Prostate gland (tissue), 2 donors: ENCODE data around the gene UBC. TPM values are rescaled to one million over a fixed set of nuclear protein-coding genes. Genes with fewer than 3 reads are reported as not detected.

ENCODE experiments used
- DNase-seq: peaks from one replicate; pipeline ENCODE4 v3.0.0-alpha.2; 2019; ENCODE audit warnings: low spot score
- H3K27ac ChIP-seq, 2 donors: fragments of 200-600 bp; sonication (generic); 2 replicates each; pipeline ENCODE4 v1.5.1; 2017 to 2019
- H3K27me3 ChIP-seq: fragments of 200-600 bp; sonication (generic); replicated peaks from 2 replicates; pipeline ENCODE4 v1.5.1; 2019; ENCODE audit not compliant: insufficient read depth
- H3K36me3 ChIP-seq, 2 donors: fragments of 200-600 bp; sonication (generic); 1 replicate in 1 of 2; 2 replicates in 1 of 2; pipeline versions ENCODE4 v1.5.1 to v1.8.1; 2017 to 2019
- H3K4me1 ChIP-seq: fragments of 200-600 bp; sonication (generic); replicated peaks from 2 replicates; pipeline ENCODE4 v1.5.1; 2019
- H3K4me3 ChIP-seq, 2 donors: fragments of 200-600 bp; sonication (generic); 2 replicates each; pipeline ENCODE4 v1.5.1; 2017 to 2019
- H3K9me3 ChIP-seq: fragments of 200-600 bp; sonication (generic); 2 replicates; pipeline ENCODE4 v1.5.1; 2017
- POLR2A ChIP-seq: fragments of 450-650 bp; IDR thresholded peaks from one replicate; pipeline ENCODE4 v1.6.1; 2016; ENCODE audit warnings: antibody characterized with exemption, mild to moderate bottlenecking
- POLR2AphosphoS5 ChIP-seq: sonication (generic); formaldehyde crosslinking; IDR thresholded peaks from one replicate; pipeline ENCODE4 v1.6.1; 2017; ENCODE audit warnings: antibody characterized with exemption
- WGBS: methylation state at CpG from one replicate; pipeline ENCODE4 v1.1.5; 2018; 5-methylcytosine and 5-hydroxymethylcytosine counted together
- intact Hi-C: fragments of 100-400 bp; cut with DNase I; formaldehyde crosslinking; loops from one replicate; pipeline ENCODE4 v1.14.2; 2022
- total RNA-seq, 2 donors: library from RNA; depleted of rRNA; stranded (reverse); fragments of >200 nt; gene quantifications; one replicate each; pipeline ENCODE4 v1.1.0, GENCODE V29; 2016
- TF ChIP-seq, protein P1 (sequence below), 4 experiments: fragments of 200-600 bp in 2 of 4; fragments of 450-650 bp in 2 of 4; sonication (generic) in 2 of 4; IDR thresholded peaks; 1 replicate in 3 of 4; 2 replicates in 1 of 4; pipeline ENCODE4 v1.5.1; 2016 to 2019; ENCODE audit warnings: antibody characterized with exemption in 4 of 4, mild to moderate bottlenecking in 2 of 4, moderate library complexity in 2 of 4

The UBC gene
- total RNA-seq, 2 donors from 2014 or later: 854 to 1,154 TPM

DNA sequence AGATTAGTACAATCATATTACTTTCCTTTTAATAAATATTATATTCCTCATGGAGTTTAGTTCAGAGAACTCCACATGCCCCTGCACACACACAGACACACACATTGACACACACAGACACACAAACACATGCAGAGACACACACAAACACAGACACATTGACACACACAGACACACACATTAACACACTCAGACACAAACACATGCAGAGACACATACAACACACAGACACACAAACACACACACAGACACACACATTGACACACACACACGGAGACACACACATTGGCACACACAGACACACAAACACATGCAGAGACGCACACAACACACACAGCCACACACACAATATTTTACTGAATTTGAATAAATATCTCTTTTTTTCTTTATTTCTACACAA lies 38.3 kb downstream of the UBC start:
- no peaks in the 10 kb centered on the region for H3K4me1 ChIP-seq
- DNase-seq: no peak
- intact Hi-C loops: no loop called here
- TF ChIP-seq POLR2A (no peak), POLR2AphosphoS5 (no peak)
- TF ChIP-seq, protein P1, sequence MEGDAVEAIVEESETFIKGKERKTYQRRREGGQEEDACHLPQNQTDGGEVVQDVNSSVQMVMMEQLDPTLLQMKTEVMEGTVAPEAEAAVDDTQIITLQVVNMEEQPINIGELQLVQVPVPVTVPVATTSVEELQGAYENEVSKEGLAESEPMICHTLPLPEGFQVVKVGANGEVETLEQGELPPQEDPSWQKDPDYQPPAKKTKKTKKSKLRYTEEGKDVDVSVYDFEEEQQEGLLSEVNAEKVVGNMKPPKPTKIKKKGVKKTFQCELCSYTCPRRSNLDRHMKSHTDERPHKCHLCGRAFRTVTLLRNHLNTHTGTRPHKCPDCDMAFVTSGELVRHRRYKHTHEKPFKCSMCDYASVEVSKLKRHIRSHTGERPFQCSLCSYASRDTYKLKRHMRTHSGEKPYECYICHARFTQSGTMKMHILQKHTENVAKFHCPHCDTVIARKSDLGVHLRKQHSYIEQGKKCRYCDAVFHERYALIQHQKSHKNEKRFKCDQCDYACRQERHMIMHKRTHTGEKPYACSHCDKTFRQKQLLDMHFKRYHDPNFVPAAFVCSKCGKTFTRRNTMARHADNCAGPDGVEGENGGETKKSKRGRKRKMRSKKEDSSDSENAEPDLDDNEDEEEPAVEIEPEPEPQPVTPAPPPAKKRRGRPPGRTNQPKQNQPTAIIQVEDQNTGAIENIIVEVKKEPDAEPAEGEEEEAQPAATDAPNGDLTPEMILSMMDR (IDR thresholded peaks at IDR 0.05): no peak
- no peaks in the 10 kb centered on the region for H3K9me3 ChIP-seq
- no peak overlapping the region for H3K4me3 ChIP-seq
- no peaks in the 10 kb centered on the region for H3K27me3 ChIP-seq
- H3K27ac ChIP-seq: no peak overlapping the region
- H3K36me3 ChIP-seq: no peaks in the 10 kb centered on the region
- WGBS: 88% methylated on average over 2 of the region's 2 CpGs

DNA sequence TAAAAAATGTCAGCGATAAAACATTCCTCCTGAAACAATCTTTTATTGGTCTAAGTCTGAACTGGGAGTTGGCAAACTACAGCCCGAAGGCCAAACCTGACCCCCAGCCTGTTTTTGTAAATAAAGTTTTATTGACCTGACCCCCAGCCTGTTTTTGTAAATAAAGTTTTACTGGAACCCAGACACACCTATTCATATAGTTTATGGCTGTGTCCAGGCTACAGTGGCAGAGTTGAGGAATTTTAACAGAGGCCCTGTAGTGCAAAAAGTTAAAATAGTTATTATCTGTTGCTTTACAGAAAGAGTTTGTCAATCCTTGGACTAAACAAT lies 38.7 kb downstream of the UBC start:
- no peaks in the 10 kb centered on the region for H3K27me3 ChIP-seq
- no peak overlapping the region for H3K27ac ChIP-seq
- no peaks in the 10 kb centered on the region for H3K36me3 ChIP-seq
- intact Hi-C loops: no loop called here
- 41% methylated on average over 2 of the region's 2 CpGs for WGBS
- DNase-seq: no peak
- TF ChIP-seq, protein P1 (IDR thresholded peaks at IDR 0.05): no peak
- TF ChIP-seq POLR2A (no peak), POLR2AphosphoS5 (no peak)
- H3K9me3 ChIP-seq: no peaks in the 10 kb centered on the region
- no peaks in the 10 kb centered on the region for H3K4me1 ChIP-seq
- H3K4me3 ChIP-seq: no peak overlapping the region

DNA sequence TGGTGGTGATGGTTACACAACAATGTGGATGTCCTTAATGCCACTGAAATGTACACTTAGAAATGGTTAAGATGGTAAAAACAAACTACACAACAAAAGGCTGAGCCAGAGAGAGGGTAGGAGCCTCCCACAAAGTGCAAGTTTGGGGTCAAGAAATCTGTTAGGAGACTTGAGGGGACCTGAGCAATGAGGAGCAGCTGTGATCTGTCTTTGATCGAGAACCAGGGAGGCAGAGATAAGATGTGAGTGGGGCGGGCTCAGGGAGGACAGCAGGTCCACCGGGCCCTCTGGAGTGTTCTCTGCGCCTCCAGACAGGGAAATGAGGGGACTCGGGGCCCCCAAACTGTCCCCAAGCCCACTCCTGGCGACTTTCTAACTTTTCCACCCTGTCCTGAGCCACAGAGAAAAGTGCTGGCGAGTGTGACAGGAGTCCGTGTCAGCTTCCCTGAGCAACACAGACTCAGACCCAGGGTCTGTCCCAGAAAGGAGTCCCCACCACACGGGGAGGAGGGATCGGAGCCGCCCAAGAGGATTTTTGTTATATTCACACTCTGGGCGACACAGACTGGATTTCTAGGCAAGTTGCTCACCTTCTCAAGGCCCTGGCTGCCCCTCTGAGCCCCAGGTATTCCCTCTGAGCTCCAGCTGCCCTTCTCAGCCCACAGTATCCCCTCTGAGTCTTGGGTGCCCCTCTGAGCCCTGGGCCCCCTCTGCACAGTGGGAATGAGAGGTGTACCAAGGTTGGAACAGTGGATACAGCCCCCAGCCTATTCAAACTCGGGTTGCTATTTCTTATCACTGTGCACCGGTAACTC lies 39.3 kb downstream of the UBC start:
- Histone ChIP-seq H3K4me1 (no peaks in the 10 kb centered on the region), H3K27me3 (no peaks in the 10 kb centered on the region), H3K36me3 (no peaks in the 10 kb centered on the region), H3K9me3 (no peaks in the 10 kb centered on the region), H3K4me3 (no peak overlapping the region), H3K27ac (no peak overlapping the region)
- 69% methylated on average over 13 of the region's 14 CpGs for WGBS
- DNase-seq: no peak
- intact Hi-C loops: no loop called here
- TF ChIP-seq, protein P1 (IDR thresholded peaks at IDR 0.05): no peak
- no peak for TF ChIP-seq POLR2A
- TF ChIP-seq POLR2AphosphoS5: no peak

DNA sequence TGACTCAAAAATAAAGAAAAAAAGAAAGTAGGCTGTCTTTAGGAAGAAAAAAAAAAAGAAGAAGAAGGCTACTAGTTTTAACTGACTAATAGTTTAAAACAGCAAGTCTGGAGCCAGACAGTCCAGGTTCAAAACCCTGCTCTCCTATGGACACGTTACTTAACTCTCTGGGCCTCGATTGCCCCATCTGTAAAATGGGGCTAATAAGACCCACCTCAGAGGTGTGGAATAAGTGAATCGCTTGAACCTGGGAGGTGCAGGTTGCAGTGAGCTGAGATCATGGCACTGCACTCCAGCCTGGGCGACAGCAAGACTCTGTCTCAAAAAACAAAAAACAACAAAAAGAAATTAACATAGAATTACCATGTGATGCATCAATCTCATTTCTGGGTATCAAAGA lies 40.3 kb downstream of the UBC start:
- DNase-seq: no peak
- no peaks in the 10 kb centered on the region for H3K36me3 ChIP-seq
- H3K27ac ChIP-seq: no peak overlapping the region
- H3K9me3 ChIP-seq: no peaks in the 10 kb centered on the region
- 96% methylated on average over 4 of the region's 4 CpGs for WGBS
- intact Hi-C loops: no loop called here
- H3K4me3 ChIP-seq: no peak overlapping the region
- TF ChIP-seq POLR2A (no peak), POLR2AphosphoS5 (no peak)
- no peaks in the 10 kb centered on the region for H3K27me3 ChIP-seq
- H3K4me1 ChIP-seq: no peaks in the 10 kb centered on the region

DNA sequence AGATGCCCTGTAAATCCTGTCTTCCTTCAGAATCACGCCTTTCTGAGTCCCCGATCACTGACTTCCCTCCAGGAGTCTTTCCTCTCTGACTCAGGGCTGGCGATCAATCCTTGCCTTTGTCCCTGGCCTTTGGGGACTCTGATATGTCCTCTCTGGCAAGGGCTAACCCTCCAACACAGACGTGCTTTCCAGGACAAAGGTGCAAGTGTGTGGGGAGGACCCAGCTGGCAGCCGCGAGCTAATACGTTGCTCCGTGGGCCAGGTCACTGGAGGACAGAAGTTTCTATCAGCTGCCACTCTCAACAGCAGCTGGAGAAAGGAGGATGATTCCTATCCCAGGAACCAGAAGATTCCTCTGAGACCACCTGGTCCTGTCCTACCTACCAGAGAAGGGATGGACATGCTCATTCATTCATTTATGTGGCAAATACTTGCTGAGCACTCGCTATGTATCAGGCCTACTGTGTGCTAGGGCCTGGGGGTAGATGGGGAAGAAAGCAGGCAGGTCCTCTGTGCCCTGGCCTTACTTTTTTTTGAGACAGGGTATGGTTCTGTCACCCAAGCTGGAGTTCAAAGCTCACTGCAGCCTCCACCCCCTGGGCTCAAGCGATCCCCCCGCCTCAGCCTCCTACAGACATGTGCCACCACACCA lies 42.3 kb downstream of the UBC start:
- Histone ChIP-seq H3K27me3 (no peaks in the 10 kb centered on the region), H3K36me3 (no peaks in the 10 kb centered on the region), H3K9me3 (no peaks in the 10 kb centered on the region), H3K27ac (no peak overlapping the region), H3K4me3 (no peak overlapping the region), H3K4me1 (no peaks in the 10 kb centered on the region)
- TF ChIP-seq POLR2AphosphoS5 (no peak), POLR2A (no peak)
- TF ChIP-seq, protein P1 (IDR thresholded peaks at IDR 0.05): no peak
- intact Hi-C loops: no loop called here
- WGBS: 91% methylated on average over 11 of the region's 11 CpGs
- no peak for DNase-seq
